Sigmoid colon (tissue), 4 donors: ENCODE results near the gene MTA3.

Experiments
- POLR2A ChIP-seq, 2 donors: fragments of 450-650 bp; IDR thresholded peaks; one replicate each; pipeline ENCODE4 v1.6.1; 2016; ENCODE audit warnings: antibody characterized with exemption in 2 of 2, mild to moderate bottlenecking in 2 of 2, moderate library complexity in 2 of 2
- POLR2AphosphoS5 ChIP-seq, 4 donors: sonication (generic); formaldehyde crosslinking; IDR thresholded peaks; one replicate each; pipeline ENCODE4 v1.6.1; 2017; ENCODE audit warnings: antibody characterized with exemption in 4 of 4
- TF ChIP-seq, protein P1 (sequence below), 4 experiments: fragments of 450-650 bp in 3 of 4; fragments of 200-600 bp in 1 of 4; IDR thresholded peaks; one replicate each; pipeline ENCODE4 v1.5.1; 2016 to 2019; ENCODE audit warnings: antibody characterized with exemption in 4 of 4, mild to moderate bottlenecking in 3 of 4, moderate library complexity in 2 of 4

DNA sequence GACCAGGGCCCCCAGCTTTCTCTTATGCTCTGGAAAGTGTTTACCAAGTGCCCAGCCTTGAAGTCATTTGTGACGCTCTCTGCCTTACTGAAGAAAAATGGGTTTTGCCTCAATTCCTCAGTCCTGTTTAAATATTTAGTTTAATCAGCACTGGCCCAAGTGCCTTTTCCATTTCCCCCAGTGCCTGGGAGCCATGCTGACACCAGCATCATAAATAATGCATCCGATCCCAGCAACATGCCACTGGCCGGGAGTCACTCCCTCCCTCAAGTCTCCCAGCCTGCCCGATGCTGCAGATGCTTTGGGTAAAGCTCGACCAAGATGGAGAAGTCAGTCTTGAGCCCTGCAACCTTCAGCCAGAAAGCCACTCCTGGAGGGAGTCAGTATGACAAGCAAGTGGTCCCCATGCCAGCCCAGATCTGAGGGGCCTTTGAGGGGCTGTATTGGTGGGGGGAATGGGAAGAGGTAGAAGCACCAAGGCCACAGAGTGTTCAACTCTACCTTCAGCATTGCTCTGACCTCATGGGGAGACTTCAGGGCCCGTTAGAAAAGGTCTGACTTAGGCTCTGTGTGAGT is 12.0 kb upstream of the MTA3 start:
- TF ChIP-seq, protein P1, sequence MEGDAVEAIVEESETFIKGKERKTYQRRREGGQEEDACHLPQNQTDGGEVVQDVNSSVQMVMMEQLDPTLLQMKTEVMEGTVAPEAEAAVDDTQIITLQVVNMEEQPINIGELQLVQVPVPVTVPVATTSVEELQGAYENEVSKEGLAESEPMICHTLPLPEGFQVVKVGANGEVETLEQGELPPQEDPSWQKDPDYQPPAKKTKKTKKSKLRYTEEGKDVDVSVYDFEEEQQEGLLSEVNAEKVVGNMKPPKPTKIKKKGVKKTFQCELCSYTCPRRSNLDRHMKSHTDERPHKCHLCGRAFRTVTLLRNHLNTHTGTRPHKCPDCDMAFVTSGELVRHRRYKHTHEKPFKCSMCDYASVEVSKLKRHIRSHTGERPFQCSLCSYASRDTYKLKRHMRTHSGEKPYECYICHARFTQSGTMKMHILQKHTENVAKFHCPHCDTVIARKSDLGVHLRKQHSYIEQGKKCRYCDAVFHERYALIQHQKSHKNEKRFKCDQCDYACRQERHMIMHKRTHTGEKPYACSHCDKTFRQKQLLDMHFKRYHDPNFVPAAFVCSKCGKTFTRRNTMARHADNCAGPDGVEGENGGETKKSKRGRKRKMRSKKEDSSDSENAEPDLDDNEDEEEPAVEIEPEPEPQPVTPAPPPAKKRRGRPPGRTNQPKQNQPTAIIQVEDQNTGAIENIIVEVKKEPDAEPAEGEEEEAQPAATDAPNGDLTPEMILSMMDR (IDR thresholded peaks at IDR 0.05) = no peak
- TF ChIP-seq POLR2AphosphoS5 (IDR thresholded peaks at IDR 0.05) = no peak
- TF ChIP-seq POLR2A (IDR thresholded peaks at IDR 0.05) = no peak
